A673 (cell line): ENCODE results near the gene KCNQ2. TPM values are rescaled to one million over a fixed set of nuclear protein-coding genes. Genes with fewer than 3 reads are reported as not detected.

Source experiments
- BruUV-seq: library from RNA; stranded (reverse); fragments of 400-500 nt; replicated peaks from 2 replicates; lab custom pipeline; 2021; lab: Mats Ljungman, UMichigan
- CTCF ChIA-PET: fragments of 300-600 bp; sonication (Branson Sonifier 250); formaldehyde crosslinking; loops from one replicate; lab custom pipeline; 2022; ENCODE audit warnings: antibody characterized with exemption; lab: Charles Lee
- POLR2A ChIA-PET: fragments of 300-600 bp; sonication (Branson Sonifier 250); formaldehyde crosslinking; loops from one replicate; lab custom pipeline; 2022; ENCODE audit warnings: antibody characterized with exemption; ENCODE audit not compliant: low non-redundant PET; lab: Charles Lee
- DNase-seq: peaks from one replicate; pipeline ENCODE4 v3.0.0-alpha.2; 2015; ENCODE audit warnings: low spot score
- H3K27ac ChIP-seq: fragments of 200-600 bp; sonication (generic); 2 replicates; pipeline ENCODE4 v1.5.1; 2016; ENCODE audit warnings: mixed run types, low read depth, mild to moderate bottlenecking, mixed read lengths, antibody characterized with exemption, low read length; ENCODE audit not compliant: poor library complexity, severe bottlenecking
- H3K27me3 ChIP-seq: fragments of 200-600 bp; sonication (generic); replicated peaks from 2 replicates; pipeline ENCODE4 v1.6.1; 2017; ENCODE audit warnings: mixed run types, low read depth, mild to moderate bottlenecking, mixed read lengths, antibody characterized with exemption, low read length; ENCODE audit not compliant: insufficient read depth, poor library complexity
- H3K36me3 ChIP-seq: fragments of 200-600 bp; sonication (generic); 2 replicates; pipeline ENCODE4 v1.6.1; 2016; ENCODE audit warnings: mixed run types, mild to moderate bottlenecking, mixed read lengths, antibody characterized with exemption, low read length; ENCODE audit not compliant: insufficient read depth, poor library complexity, severe bottlenecking
- H3K4me1 ChIP-seq: fragments of 200-600 bp; sonication (generic); 2 replicates; pipeline ENCODE4 v1.6.1; 2017; ENCODE audit warnings: mixed run types, mild to moderate bottlenecking, mixed read lengths, antibody characterized with exemption, low read length; ENCODE audit not compliant: insufficient read depth, poor library complexity, severe bottlenecking
- H3K4me3 ChIP-seq: fragments of 200-600 bp; sonication (generic); 2 replicates; pipeline ENCODE4 v1.5.1; 2016; ENCODE audit warnings: low read depth, mixed run types, mild to moderate bottlenecking, mixed read lengths, low read length; ENCODE audit not compliant: poor library complexity, severe bottlenecking
- H3K9me3 ChIP-seq: fragments of 200-600 bp; sonication (generic); 2 replicates; pipeline ENCODE4 v1.6.1; 2016; ENCODE audit warnings: mixed run types, low read depth, mild to moderate bottlenecking, mixed read lengths, antibody characterized with exemption, low read length; ENCODE audit not compliant: poor library complexity, severe bottlenecking
- EZH2 ChIP-seq: fragments of 200-600 bp; sonication (generic); IDR thresholded peaks from 2 replicates; pipeline ENCODE4 v1.6.1; 2017; ENCODE audit warnings: borderline replicate concordance, low read depth, mild to moderate bottlenecking, mixed read lengths, antibody characterized with exemption, low read length; ENCODE audit not compliant: poor library complexity, severe bottlenecking
- intact Hi-C: fragments of 100-400 bp; cut with micrococcal nuclease; formaldehyde crosslinking; loops from one replicate; pipeline ENCODE4 v1.10.0; 2022; ENCODE audit not compliant: unreplicated experiment
- total RNA-seq: library from RNA; stranded (reverse); gene quantifications from 2 replicates; pipeline ENCODE4 v1.2.3, GENCODE V29; 2021
- TF ChIP-seq, protein P1 (sequence below): fragments of 300-800, 200-600 bp; sonication (generic); conservative IDR thresholded peaks from 2 replicates; pipeline ENCODE4 v1.5.1; 2017; ENCODE audit warnings: low read depth, mild to moderate bottlenecking, antibody characterized with exemption, low read length, moderate library complexity, mixed read lengths

Gene KCNQ2
- total RNA-seq, 1 experiment from 2014 or later = 6.6 TPM

DNA sequence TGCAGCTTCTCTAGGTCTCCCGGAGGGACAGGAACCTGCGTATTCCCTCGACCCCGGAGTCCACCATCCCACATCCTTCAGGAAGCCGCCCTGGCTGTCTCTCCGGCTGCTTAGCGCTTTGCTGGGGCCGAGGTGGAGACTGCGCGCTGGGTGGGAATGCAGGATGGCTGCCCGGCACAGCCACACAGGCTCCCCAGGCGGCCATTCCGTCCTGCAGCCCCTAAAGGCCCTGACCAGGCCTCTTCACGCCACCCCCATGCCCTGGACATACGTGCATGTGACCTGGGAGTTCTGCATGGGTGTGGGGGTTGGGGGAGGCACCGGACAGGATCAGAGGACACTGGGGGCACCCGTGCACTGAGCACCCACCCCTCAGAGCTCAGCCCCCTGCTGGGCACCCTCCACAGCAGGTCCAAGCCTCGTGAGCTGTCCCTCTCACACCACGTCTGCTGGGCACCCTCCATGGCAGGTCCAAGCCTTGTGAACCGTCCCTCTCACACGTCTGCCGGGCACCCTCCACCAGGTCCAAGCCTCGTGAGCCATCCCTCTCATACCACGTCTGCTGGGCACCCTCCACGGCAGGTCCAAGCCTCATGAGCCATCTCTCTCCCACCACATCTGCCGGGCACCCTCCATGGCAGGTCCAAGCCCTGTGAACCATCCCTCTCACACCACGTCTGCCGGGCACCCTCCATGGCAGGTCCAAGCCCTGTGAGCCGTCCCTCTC is 70.9 kb downstream of the KCNQ2 start:
- DNase-seq = no peak
- ChIA-PET CTCF (no interaction called here), POLR2A (interaction anchor here (0.6 kb wide), 1 partner anchor 70 kb away, joined by 3 read pairs; no protein-coding TSS in a partner anchor)
- TF ChIP-seq, protein P1, sequence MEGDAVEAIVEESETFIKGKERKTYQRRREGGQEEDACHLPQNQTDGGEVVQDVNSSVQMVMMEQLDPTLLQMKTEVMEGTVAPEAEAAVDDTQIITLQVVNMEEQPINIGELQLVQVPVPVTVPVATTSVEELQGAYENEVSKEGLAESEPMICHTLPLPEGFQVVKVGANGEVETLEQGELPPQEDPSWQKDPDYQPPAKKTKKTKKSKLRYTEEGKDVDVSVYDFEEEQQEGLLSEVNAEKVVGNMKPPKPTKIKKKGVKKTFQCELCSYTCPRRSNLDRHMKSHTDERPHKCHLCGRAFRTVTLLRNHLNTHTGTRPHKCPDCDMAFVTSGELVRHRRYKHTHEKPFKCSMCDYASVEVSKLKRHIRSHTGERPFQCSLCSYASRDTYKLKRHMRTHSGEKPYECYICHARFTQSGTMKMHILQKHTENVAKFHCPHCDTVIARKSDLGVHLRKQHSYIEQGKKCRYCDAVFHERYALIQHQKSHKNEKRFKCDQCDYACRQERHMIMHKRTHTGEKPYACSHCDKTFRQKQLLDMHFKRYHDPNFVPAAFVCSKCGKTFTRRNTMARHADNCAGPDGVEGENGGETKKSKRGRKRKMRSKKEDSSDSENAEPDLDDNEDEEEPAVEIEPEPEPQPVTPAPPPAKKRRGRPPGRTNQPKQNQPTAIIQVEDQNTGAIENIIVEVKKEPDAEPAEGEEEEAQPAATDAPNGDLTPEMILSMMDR = no peak
- TF ChIP-seq EZH2 = no peak
- Histone ChIP-seq H3K27ac (no peak overlapping the region), H3K4me3 (no peak overlapping the region), H3K27me3 (peaks cover 21% of the 10 kb centered on the region), H3K9me3 (no peaks in the 10 kb centered on the region), H3K36me3 (no peaks in the 10 kb centered on the region), H3K4me1 (no peaks in the 10 kb centered on the region)
- BruUV-seq = no TSS peak
- intact Hi-C loops = no loop called here

DNA sequence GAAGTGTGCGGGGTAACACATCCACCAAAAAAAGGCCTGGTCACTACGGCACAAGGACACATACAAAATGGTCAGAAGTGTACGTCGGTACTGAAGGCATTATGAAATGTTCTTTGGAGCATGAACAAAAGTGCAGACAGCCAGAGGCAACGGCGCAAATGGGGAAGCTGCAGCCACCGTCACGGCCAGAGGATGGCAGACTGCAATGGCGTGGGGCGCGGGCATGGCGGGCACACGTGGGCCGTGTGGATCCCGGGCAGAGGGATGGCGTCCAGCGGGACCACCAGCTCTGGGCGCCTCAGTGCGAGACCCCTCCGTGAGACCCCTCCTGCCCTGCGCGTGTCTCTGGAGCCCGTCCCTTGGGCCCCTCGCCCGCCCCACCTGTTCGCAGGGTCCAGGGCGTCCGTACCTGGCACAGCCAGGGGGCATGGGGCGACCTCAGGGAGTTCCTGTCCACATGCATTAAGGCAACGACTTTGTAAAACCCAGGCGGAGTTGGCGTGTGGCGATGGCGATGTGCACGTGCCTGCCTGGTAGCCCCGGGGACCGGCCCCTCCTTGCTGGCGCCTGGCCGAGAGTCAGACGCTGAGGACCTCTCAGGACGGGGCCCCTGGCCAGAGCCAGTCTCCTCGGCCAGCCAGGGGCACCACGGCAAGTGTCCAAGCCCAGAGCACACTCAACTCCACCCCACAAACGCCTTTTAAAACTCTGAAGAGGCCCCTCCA is 71.8 kb downstream of the KCNQ2 start:
- Histone ChIP-seq H3K27ac (no peak overlapping the region), H3K9me3 (no peaks in the 10 kb centered on the region), H3K4me1 (no peaks in the 10 kb centered on the region), H3K27me3 (peaks cover 21% of the 10 kb centered on the region), H3K36me3 (no peaks in the 10 kb centered on the region), H3K4me3 (no peak overlapping the region)
- ChIA-PET POLR2A (no interaction called here), CTCF (no interaction called here)
- BruUV-seq = no TSS peak
- TF ChIP-seq EZH2 = no peak
- no peak for DNase-seq
- intact Hi-C loops = no loop called here

DNA sequence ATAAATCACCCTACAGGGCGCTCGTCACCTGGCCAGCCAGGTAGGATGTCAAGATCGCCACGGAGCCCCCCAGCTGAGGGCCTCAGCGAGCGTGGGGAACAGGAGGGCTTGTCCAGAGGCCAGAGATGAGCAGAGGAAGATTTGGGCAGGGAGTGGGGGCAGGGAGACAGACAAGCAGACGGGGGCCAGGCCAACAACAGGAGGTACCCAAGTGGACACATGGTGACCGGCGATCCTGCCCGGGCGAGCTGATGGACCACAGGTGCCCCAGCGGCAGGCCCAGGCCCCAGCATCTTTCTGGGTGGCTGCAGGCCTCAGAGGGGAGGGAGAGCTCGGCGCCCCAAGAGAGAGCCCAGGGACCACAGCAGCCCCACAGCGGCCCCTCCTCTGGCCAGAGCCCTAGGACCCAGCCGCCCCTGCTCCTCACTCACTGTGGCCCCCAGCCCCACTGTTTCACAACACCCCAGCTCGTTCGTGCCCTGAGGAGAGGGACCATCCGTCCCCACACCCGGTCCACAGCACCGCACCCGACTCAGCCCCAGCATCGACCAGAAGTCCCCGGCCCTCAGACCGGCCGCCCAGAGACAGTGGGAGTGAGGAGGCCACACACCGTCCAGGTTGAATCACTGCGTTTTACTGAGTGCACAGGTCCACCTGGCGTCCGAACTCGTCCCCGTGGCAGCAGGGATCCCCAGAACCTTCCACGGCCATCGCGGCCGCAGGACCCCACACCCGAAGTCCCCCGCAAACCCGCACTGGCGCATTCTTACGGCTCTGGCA is 72.7 kb downstream of the KCNQ2 start:
- H3K9me3 ChIP-seq = no peaks in the 10 kb centered on the region
- TF ChIP-seq, protein P1 = no peak
- no peak for TF ChIP-seq EZH2
- intact Hi-C loops = no loop called here
- no peak for DNase-seq
- peaks cover 1% of the 10 kb centered on the region for H3K4me1 ChIP-seq
- no peaks in the 10 kb centered on the region for H3K36me3 ChIP-seq
- BruUV-seq = no TSS peak
- POLR2A ChIA-PET = no interaction called here
- H3K4me3 ChIP-seq = no peak overlapping the region
- no peak overlapping the region for H3K27ac ChIP-seq
- CTCF ChIA-PET = no interaction called here
- peaks cover 21% of the 10 kb centered on the region for H3K27me3 ChIP-seq
